GM12801 (cell line): ENCODE measurements around the gene SLC50A1.

Source experiments
- TF ChIP-seq, protein P1 (sequence below): IDR thresholded peaks from one replicate; pipeline ENCODE4 v1.5.1; 2011; ENCODE audit warnings: control low read depth; ENCODE audit not compliant: insufficient read length; ENCODE audit errors: extremely low read depth

SLC50A1 gene

DNA sequence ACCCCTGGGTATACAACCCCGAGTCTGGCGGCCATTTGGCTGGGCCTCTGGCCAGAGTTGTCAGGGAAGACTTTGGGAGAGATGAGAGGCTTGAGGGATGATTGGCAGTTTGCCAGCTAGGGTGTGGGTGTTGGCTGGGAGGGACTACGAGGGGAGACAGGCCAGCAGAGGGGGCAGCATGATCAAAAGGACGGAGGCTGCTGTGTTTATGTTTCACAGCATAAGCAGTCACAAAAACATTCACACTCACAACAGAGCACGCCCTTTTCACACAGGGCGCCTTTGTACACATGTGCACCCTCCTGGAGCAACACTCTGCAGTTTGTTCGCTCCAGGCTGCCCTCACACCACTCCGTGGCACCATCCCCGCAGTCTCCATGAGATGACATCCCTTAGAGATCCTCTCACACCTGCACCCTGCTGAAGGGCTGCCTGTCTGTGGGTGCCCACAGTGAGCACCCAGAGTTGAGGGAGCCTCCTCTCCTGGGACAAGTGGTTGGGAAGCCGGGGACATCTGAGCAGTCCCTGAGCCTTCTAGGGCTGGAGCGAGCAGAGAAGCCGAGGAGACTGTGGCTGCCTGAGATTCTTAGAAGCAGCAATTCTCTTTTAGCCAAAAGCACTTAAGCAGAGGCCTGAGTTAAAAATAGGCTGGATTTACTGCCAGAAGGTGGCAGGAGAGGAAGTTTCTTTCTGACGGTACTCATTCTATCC lies 41.6 kb upstream of the SLC50A1 start:
- TF ChIP-seq, protein P1, sequence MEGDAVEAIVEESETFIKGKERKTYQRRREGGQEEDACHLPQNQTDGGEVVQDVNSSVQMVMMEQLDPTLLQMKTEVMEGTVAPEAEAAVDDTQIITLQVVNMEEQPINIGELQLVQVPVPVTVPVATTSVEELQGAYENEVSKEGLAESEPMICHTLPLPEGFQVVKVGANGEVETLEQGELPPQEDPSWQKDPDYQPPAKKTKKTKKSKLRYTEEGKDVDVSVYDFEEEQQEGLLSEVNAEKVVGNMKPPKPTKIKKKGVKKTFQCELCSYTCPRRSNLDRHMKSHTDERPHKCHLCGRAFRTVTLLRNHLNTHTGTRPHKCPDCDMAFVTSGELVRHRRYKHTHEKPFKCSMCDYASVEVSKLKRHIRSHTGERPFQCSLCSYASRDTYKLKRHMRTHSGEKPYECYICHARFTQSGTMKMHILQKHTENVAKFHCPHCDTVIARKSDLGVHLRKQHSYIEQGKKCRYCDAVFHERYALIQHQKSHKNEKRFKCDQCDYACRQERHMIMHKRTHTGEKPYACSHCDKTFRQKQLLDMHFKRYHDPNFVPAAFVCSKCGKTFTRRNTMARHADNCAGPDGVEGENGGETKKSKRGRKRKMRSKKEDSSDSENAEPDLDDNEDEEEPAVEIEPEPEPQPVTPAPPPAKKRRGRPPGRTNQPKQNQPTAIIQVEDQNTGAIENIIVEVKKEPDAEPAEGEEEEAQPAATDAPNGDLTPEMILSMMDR = no peak

DNA sequence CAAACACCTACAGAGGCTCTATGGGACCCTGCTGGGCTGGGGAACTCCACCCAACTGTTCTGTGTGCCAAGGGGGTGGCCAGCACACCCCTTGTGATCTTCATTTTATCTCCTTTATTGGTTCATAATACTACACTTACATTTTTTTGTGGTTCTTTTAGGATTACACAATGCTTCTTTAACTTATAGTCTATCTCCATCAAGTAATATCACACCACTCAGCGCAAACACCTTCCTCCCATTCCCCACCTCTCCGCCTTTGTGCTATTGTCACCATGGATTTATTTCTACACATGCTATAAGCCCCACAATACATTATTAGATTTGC lies 41.1 kb upstream of the SLC50A1 start:
- TF ChIP-seq, protein P1 = no peak

DNA sequence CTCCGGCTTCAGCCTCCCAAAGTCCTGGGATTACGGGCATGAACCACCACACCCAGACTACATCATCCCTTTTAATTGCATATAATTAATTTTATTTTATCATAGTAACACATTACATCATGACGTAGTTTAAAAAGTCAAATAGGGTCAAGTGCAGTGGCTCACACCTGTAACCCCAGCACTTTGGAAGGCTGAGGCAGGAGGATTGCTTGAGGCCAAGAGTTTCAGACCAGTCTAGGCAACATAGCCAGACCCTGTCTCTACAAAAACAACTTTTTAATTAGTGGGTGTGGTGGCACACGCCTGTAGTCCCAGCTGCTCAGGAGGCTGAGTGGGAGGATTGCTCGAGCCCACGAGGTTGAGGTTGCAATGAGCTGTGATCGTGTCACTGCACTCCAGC lies 36.3 kb upstream of the SLC50A1 start:
- TF ChIP-seq, protein P1 = no peak

DNA sequence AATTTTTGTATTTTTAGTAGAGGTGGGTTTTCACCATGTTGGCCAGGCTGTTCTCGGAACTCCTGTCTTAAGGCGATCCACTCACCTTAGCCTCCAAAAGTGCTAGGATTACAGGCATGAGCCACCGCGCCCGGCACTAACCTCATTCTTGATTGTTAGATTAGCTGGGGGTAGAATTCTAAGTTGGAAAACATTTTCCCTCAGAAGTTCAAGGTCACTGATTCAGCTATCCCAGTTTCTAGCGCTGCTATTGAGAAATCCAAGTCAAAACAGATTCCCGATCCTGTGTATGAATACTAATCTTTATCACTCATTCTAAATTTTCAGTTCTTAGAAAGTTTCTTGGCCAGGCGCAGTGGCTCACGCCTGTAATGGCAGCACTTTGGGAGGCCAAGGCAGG lies 32.3 kb upstream of the SLC50A1 start:
- TF ChIP-seq, protein P1 = no peak

DNA sequence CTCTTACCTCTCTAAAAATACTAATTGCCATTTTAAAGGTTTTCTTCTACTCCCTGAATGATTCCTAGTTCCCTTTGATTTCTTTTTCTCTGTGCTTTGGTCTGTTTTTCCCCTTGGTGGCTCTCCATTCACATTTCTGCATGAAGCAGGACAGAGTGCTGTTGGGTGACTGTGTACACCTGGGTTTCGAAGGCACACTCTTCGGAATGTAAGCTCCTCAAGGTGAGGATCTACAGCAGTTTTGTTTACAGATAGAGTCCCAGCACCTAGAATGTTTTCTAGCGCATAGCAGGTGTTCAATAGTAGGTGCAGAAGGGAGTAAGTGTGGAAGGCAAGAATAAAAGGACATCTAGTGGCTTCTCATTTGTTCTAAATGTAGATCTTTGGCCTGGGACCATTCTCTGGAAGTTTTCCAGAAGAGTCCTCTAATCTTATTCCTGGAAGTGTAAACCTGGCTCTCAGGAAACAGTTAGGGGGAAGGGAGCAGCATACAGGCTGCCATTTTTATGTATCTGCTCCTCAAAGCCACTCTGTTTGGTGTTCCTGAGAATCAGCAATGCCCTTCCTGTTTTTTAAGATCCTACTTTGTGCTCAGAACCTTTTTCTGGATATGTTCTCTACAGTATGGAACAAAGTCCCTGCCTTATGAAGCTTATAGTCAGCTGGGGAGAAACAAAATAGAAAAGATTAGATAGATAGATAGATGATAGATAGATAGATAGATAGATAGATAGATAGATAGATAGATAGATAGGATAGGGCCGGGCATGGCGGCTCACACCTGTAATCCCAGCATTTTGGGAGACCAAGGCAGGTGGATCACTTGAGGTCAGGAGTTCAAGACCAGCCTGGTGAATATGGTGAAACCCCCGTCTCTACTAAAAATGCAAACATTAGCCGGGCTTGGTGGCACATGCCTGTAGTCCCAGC lies 30.8 kb upstream of the SLC50A1 start:
- TF ChIP-seq, protein P1 = no peak

DNA sequence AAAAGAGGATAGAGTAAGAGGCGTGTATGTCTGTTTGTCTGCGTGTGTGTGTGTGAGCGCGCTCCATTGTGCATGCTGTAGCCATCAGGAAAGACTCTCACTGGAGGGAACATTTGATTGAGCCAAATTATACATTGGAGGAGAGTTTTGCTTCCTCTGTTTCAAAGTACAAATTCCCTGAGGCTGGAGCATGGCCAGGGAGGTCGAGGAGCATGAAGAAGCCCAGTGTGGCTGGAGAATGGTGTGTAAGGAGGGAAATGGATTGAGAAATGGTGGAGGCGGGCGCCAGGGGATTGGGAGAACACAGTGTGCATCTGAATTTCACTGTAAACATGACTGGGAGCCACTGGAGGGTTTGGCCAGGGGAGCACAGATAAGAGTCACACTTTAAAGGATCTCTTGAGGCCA lies 30.0 kb upstream of the SLC50A1 start:
- TF ChIP-seq, protein P1 = no peak

DNA sequence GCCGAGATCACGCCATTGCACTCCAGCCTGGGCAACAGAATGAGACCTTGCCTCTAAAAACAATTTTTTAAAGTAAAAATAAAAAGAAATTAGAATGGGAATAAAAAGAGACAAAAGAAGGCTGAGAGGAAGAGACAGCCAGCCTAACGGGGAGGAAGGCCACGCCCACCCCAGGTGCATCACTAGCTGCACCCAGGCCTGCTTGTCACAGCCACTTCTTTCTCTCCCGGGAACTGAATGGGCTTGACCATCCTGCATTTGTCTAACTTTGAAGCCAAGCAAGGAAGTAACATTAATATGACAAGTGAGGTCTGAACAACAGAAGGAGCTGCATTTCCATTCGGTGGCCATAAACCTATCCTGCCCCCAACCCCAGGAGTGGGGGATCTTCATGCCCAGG lies 28.8 kb upstream of the SLC50A1 start:
- TF ChIP-seq, protein P1 = no peak
